GM23338 (cell line): ENCODE measurements around the gene HS6ST3. TPM values are rescaled to one million over a fixed set of nuclear protein-coding genes. Genes with fewer than 3 reads are reported as not detected.

Experiments used
- ATAC-seq: fragments of 200-7000 bp; cut with Tn5 transposase; 3 replicates; pipeline ENCODE4 v1.9.1; 2020
- DNase-seq: peaks from one replicate; pipeline ENCODE4 v3.0.0-alpha.2; 2015; ENCODE audit warnings: low spot score
- H2AFZ ChIP-seq: fragments of 200-600 bp; sonication (generic); 2 replicates; pipeline ENCODE4 v1.8.0; 2016; ENCODE audit warnings: antibody characterized with exemption, mild to moderate bottlenecking, moderate library complexity
- H3F3A ChIP-seq: fragments of 200-600 bp; sonication (generic); replicated peaks from 2 replicates; pipeline ENCODE4 v1.8.0; 2017; ENCODE audit warnings: antibody characterized with exemption, mixed run types, low read depth
- H3K27ac ChIP-seq: fragments of 200-600 bp; sonication (generic); 2 replicates; pipeline ENCODE4 v1.6.1; 2016; ENCODE audit warnings: low read depth
- H3K27me3 ChIP-seq: fragments of 200-600 bp; sonication (generic); 2 replicates; pipeline ENCODE4 v1.8.0; 2016; ENCODE audit warnings: mild to moderate bottlenecking, mixed run types, moderate library complexity; ENCODE audit not compliant: insufficient read depth
- H3K36me3 ChIP-seq: fragments of 200-600 bp; sonication (generic); 2 replicates; pipeline ENCODE4 v1.8.0; 2016; ENCODE audit warnings: mild to moderate bottlenecking; ENCODE audit not compliant: insufficient read depth
- H3K4me1 ChIP-seq: fragments of 200-600 bp; sonication (generic); 2 replicates; pipeline ENCODE4 v1.8.0; 2016; ENCODE audit warnings: mild to moderate bottlenecking, moderate library complexity; ENCODE audit not compliant: insufficient read depth
- H3K4me2 ChIP-seq: fragments of 200-600 bp; sonication (generic); 2 replicates; pipeline ENCODE4 v1.7.1; 2017; ENCODE audit warnings: mixed run types
- H3K4me3 ChIP-seq: fragments of 200-600 bp; sonication (generic); 2 replicates; pipeline ENCODE4 v1.6.1; 2016; ENCODE audit warnings: mixed run types
- H3K79me2 ChIP-seq: fragments of 200-600 bp; sonication (generic); replicated peaks from 2 replicates; pipeline ENCODE4 v1.8.0; 2017; ENCODE audit warnings: mild to moderate bottlenecking; ENCODE audit not compliant: insufficient read depth
- H3K9me2 ChIP-seq: fragments of 200-600 bp; sonication (generic); 2 replicates; pipeline ENCODE4 v1.8.0; 2017; ENCODE audit not compliant: insufficient read depth
- H4K20me1 ChIP-seq: fragments of 200-600 bp; sonication (generic); replicated peaks from 2 replicates; pipeline ENCODE4 v1.8.0; 2017; ENCODE audit warnings: mild to moderate bottlenecking; ENCODE audit not compliant: insufficient read depth
- H3K27ac Mint-ChIP-seq: 2 replicates; pipeline ENCODE4 v1.8.0; 2020; ENCODE audit warnings: inconsistent platforms, mild to moderate bottlenecking, moderate library complexity, mixed read lengths
- H3K27me3 Mint-ChIP-seq: 3 replicates; pipeline ENCODE4 v1.8.0; 2022; ENCODE audit warnings: low read depth, mild to moderate bottlenecking, moderate library complexity, mixed read lengths, inconsistent platforms; ENCODE audit not compliant: insufficient read depth, poor library complexity
- H3K36me3 Mint-ChIP-seq: 3 replicates; pipeline ENCODE4 v1.8.0; 2021; ENCODE audit warnings: low read depth, mild to moderate bottlenecking, inconsistent platforms, moderate library complexity, mixed read lengths
- H3K4me1 Mint-ChIP-seq: 3 replicates; pipeline ENCODE4 v1.8.0; 2020; ENCODE audit warnings: mild to moderate bottlenecking, inconsistent platforms, mixed read lengths
- H3K4me3 Mint-ChIP-seq: 3 replicates; pipeline ENCODE4 v1.8.0; 2021; ENCODE audit warnings: moderate library complexity, mild to moderate bottlenecking, inconsistent platforms, mixed read lengths
- H3K9me3 Mint-ChIP-seq: 3 replicates; pipeline ENCODE4 v1.8.0; 2020; ENCODE audit warnings: moderate library complexity, mild to moderate bottlenecking, inconsistent platforms, mixed read lengths
- CREB1 ChIP-seq: fragments of 250-450 bp; sonication (Bioruptor Pico); IDR thresholded peaks from 2 replicates; pipeline ENCODE4 v1.5.0; 2020; ENCODE audit warnings: low read depth, mild to moderate bottlenecking, moderate library complexity
- ETS1 ChIP-seq: IDR thresholded peaks from 2 replicates; pipeline ENCODE4 v1.6.1; 2016; ENCODE audit warnings: antibody characterized with exemption
- EZH2 ChIP-seq: fragments of 200-600 bp; sonication (generic); IDR thresholded peaks from one replicate; pipeline ENCODE4 v1.8.0; 2017; ENCODE audit warnings: antibody characterized with exemption, mild to moderate bottlenecking, low read depth; ENCODE audit not compliant: unreplicated experiment
- NANOG ChIP-seq: IDR thresholded peaks from 2 replicates; pipeline ENCODE4 v1.6.1; 2016; ENCODE audit warnings: antibody characterized with exemption, borderline replicate concordance
- POLR2AphosphoS5 ChIP-seq: IDR thresholded peaks from 2 replicates; pipeline ENCODE4 v1.6.1; 2016; ENCODE audit warnings: antibody characterized with exemption, low read depth
- STAT1 ChIP-seq: IDR thresholded peaks from one replicate; pipeline ENCODE4 v1.6.1; 2016; ENCODE audit warnings: antibody characterized with exemption; ENCODE audit not compliant: unreplicated experiment
- ZNF114 ChIP-seq: fragments of 250-450 bp; sonication (Bioruptor Pico); IDR thresholded peaks from 2 replicates; pipeline ENCODE4 v1.5.0; 2020; ENCODE audit warnings: mild to moderate bottlenecking, moderate library complexity
- ZNF331 ChIP-seq: fragments of 250-450 bp; sonication (Bioruptor Pico); IDR thresholded peaks from 2 replicates; pipeline ENCODE4 v1.5.0; 2020; ENCODE audit warnings: low read depth, mild to moderate bottlenecking, moderate library complexity
- ZNF462 ChIP-seq: fragments of 250-450 bp; sonication (Bioruptor Pico); IDR thresholded peaks from 2 replicates; pipeline ENCODE4 v1.5.0; 2020; ENCODE audit warnings: mild to moderate bottlenecking, moderate library complexity
- polyA plus RNA-seq: library from polyadenylated mRNA; unstranded; fragments of >200 nt; fragmentation: Nextera tagmentation; extraction: Ambion mirVana; gene quantifications from 2 replicates; pipeline ENCODE4 v1.2.1, GENCODE V29; 2016
- total RNA-seq: library from RNA; depleted of rRNA; stranded (reverse); fragments of >200 nt; shearing (Covaris generic); gene quantifications from 2 replicates; pipeline ENCODE4 v1.2.3, GENCODE V29; 2014

HS6ST3 gene
- total and polyA plus RNA-seq, 2 experiments from 2014 or later = 0.52 to 0.80 TPM

- TF ChIP-seq ZNF462 (CRISPR knock-in tag) (no peak), CREB1 (CRISPR knock-in tag) (no peak), EZH2 (no peak), STAT1 (no peak)
Observed at GRCh38 chr13:96684469-96684868, 594.6 kb downstream of the HS6ST3 start (continued).

GRCh38 chr13:96684907-96685306 lies 595.0 kb downstream of the HS6ST3 start:
- no peak overlapping the region for H3K27ac Mint-ChIP-seq
- no peaks in the 10 kb centered on the region for H3K9me3 Mint-ChIP-seq
- H3K27me3 Mint-ChIP-seq = no peaks in the 10 kb centered on the region
- H3K4me3 Mint-ChIP-seq = no peak overlapping the region
- H3K79me2 ChIP-seq = no peaks in the 10 kb centered on the region
- DNase-seq (no peak), ATAC-seq (no peak)
- no peaks in the 10 kb centered on the region for H3K27me3 ChIP-seq
- no peaks in the 10 kb centered on the region for H4K20me1 ChIP-seq
- H3K4me2 ChIP-seq = no peak overlapping the region
- H3K4me3 ChIP-seq = no peak overlapping the region
- no peaks in the 10 kb centered on the region for H3K4me1 ChIP-seq
- no peak overlapping the region for H2AFZ ChIP-seq
- no peaks in the 10 kb centered on the region for H3K9me2 ChIP-seq
- no peaks in the 10 kb centered on the region for H3K36me3 Mint-ChIP-seq
- no peaks in the 10 kb centered on the region for H3F3A ChIP-seq
- no peaks in the 10 kb centered on the region for H3K36me3 ChIP-seq
- peaks cover 6% of the 10 kb centered on the region; the same call in 1 of the 3 replicates for H3K4me1 Mint-ChIP-seq
- H3K27ac ChIP-seq = no peak overlapping the region
- no peak for TF ChIP-seq EZH2
- TF ChIP-seq ZNF114 (CRISPR knock-in tag) = no peak
- no peak for TF ChIP-seq ETS1
- TF ChIP-seq ZNF331 (CRISPR knock-in tag) = no peak
- TF ChIP-seq STAT1 = no peak
- TF ChIP-seq ZNF462 (CRISPR knock-in tag) = no peak
- TF ChIP-seq NANOG = no peak
- TF ChIP-seq POLR2AphosphoS5 = no peak
